Kidney (tissue), 14 donors: ENCODE measurements around the gene COL26A1. TPM values are rescaled to one million over a fixed set of nuclear protein-coding genes. Genes with fewer than 3 reads are reported as not detected.

Experiments
- DNase-seq, 5 donors: peaks; one replicate each; pipeline ENCODE4 v3.0.0-alpha.2; 2013 to 2020
- FAIRE-seq: peaks from 2 replicates; lab custom pipeline; 2012; peaks lifted over from hg19 to GRCh38; lab: Jason Lieb, UNC
- H3K27ac ChIP-seq, 2 donors: one replicate each; pipeline ENCODE4 v1.7.0; 2013; ENCODE audit warnings: low read depth in 2 of 2, low read length in 2 of 2, inconsistent platforms in 1 of 2
- H3K27me3 ChIP-seq: one replicate; pipeline ENCODE4 v1.7.1; 2013; ENCODE audit warnings: low read length, inconsistent platforms; ENCODE audit not compliant: control insufficient read depth, insufficient read depth
- H3K36me3 ChIP-seq, 3 donors: one replicate each; pipeline versions ENCODE4 v1.7.0 to v1.7.1; 2013; ENCODE audit warnings: low read length in 3 of 3, control low read depth in 1 of 3, inconsistent platforms in 1 of 3; ENCODE audit not compliant: insufficient read depth in 3 of 3, control insufficient read depth in 2 of 3
- H3K4me1 ChIP-seq, 3 donors: one replicate each; pipeline versions ENCODE4 v1.7.0 to v1.7.1; 2013; ENCODE audit warnings: low read length in 3 of 3, inconsistent platforms in 1 of 3, low read depth in 1 of 3; ENCODE audit not compliant: control insufficient read depth in 2 of 3, insufficient read depth in 2 of 3
- H3K4me3 ChIP-seq, 3 donors: one replicate each; pipeline versions ENCODE4 v1.7.0 to v1.8.1; 2013; ENCODE audit warnings: low read length in 3 of 3, control low read depth in 1 of 3, inconsistent platforms in 1 of 3
- H3K9ac ChIP-seq, 3 donors: one replicate each; pipeline versions ENCODE4 v1.7.0 to v1.7.1; 2013; ENCODE audit warnings: low read length in 3 of 3, control low read depth in 1 of 3, inconsistent platforms in 1 of 3
- H3K9me3 ChIP-seq, 3 donors: one replicate each; pipeline versions ENCODE4 v1.7.0 to v1.7.1; 2013; ENCODE audit warnings: low read length in 3 of 3, control low read depth in 1 of 3, inconsistent platforms in 1 of 3; ENCODE audit not compliant: control insufficient read depth in 2 of 3, insufficient read depth in 1 of 3
- intact Hi-C: fragments of 100-400 bp; cut with DNase I; formaldehyde crosslinking; loops from one replicate; pipeline ENCODE4 v1.11.1; 2022
- polyA plus RNA-seq: library from polyadenylated mRNA; stranded (reverse); fragments of 350-450 nt; fragmentation: Illumina TruSeq; extraction: RNeasy Lipid Tissue Mini Kit (QIAGEN cat#74804); gene quantifications from one replicate; pipeline ENCODE4 v1.2.3, GENCODE V29; 2014; ENCODE audit warnings: low read depth, low replicate concordance; ENCODE audit not compliant: insufficient read depth
- total RNA-seq: library from RNA; stranded (reverse); fragmentation: NEBNext Ultra II Directional; extraction: Animal tissue kit (Norgen Biotek cat#: 25700); gene quantifications from one replicate; pipeline ENCODE4 v1.2.1, GENCODE V29; 2021
- TF ChIP-seq, protein P1 (sequence below): IDR thresholded peaks from 3 replicates; pipeline ENCODE4 v1.5.1; 2012; ENCODE audit warnings: mild to moderate bottlenecking, moderate library complexity, borderline replicate concordance; ENCODE audit not compliant: insufficient read depth; ENCODE audit errors: extremely low read depth
- donor health status: control.
- donor health status: control.
- donor health status: control.
- donor health status: control.
- donor health status: control.
- donor health status: DM: yes; HTN: yes; CAD: no.
- donor health status: Normal renal cell carcinoma (clear cell type).

The COL26A1 gene
- total and polyA plus RNA-seq, 2 donors from 2014 or later: 1.2 to 3.5 TPM

DNA sequence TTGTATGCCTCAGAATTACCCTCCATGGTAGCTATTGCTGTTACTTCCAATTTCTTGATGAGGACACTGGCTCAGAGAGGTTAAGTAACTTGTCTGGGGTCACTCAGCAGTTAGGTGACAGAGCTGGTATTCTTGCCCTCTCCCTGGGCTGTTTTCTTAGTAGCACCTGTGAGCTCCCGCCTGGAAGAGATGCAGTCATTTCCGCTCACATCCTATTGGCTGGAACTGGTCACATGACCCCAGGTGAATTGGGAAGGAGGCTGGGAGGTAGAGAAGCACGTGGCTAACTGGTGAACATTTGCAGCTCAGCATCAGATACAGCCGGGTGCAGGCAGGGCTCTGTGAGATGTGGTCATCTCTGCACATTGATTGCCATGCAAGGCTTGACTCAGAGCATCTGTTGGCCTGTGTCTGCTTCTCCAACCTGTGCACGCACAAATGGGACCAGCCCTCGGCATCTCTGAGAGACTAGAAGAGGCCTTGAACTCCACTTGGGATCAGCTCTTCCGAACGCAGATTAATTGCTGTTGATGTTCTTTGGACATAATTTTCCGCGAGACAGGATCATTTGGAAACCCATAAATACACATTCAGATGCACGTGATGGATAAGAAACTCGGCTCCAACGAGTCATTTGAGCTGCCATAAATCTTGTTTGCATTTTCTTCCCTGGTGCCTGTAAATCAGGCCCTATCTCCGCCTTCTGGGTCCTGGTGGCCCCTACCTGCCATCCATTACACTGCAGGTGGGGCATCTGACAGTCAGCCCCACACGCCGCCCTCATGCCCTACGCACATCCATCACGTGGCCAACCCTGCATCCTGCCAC, 223.6 kb downstream of the COL26A1 start:
- TF ChIP-seq, protein P1, sequence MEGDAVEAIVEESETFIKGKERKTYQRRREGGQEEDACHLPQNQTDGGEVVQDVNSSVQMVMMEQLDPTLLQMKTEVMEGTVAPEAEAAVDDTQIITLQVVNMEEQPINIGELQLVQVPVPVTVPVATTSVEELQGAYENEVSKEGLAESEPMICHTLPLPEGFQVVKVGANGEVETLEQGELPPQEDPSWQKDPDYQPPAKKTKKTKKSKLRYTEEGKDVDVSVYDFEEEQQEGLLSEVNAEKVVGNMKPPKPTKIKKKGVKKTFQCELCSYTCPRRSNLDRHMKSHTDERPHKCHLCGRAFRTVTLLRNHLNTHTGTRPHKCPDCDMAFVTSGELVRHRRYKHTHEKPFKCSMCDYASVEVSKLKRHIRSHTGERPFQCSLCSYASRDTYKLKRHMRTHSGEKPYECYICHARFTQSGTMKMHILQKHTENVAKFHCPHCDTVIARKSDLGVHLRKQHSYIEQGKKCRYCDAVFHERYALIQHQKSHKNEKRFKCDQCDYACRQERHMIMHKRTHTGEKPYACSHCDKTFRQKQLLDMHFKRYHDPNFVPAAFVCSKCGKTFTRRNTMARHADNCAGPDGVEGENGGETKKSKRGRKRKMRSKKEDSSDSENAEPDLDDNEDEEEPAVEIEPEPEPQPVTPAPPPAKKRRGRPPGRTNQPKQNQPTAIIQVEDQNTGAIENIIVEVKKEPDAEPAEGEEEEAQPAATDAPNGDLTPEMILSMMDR: no peak
- no peaks in the 10 kb centered on the region for H3K36me3 ChIP-seq
- no peaks in the 10 kb centered on the region for H3K4me1 ChIP-seq
- no peak overlapping the region for H3K9ac ChIP-seq
- intact Hi-C loops: no loop called here
- DNase-seq (peak; percentile 32 to 87 (median 78)), FAIRE-seq (no peak)
- no peak overlapping the region for H3K27ac ChIP-seq
- H3K9me3 ChIP-seq: no peaks in the 10 kb centered on the region
- H3K4me3 ChIP-seq: no peak overlapping the region
- no peaks in the 10 kb centered on the region for H3K27me3 ChIP-seq

DNA sequence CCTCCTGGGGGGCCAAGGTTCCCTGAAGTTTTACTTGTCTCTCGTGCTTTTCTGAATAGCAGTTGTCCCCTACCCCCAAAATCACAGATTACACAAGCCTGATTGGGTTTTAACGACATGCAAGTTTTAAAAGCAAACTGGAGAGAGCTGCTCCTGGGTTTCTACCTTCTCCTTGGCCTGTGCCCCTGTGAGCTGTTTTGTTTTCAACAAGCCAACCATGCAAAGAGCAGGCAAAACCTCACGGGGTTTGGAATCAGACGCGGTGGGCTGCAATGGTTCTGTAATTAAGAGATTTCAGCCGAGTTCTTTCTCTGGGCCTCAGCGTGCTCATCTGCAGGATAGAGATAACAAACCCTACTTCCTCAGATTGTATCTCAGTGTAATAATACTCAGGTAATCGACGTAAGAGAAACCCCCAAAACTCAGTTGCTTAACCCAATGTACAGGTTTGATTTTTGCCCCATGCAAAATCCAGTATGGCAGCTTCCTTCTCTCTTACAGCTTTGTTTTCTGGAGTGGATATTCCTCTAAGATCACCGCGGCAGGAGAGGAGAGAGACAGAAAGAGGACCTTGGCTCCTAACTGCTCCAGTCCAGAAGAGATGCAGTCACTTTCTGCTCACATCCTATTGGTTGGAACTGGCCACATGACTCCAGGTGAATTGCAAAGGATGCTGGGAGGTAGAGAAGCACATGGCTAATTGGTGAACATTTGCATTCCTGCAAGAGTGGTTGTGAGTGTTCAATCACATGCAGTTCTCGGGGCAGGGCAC, 224.4 kb downstream of the COL26A1 start:
- no peak overlapping the region for H3K27ac ChIP-seq
- DNase-seq (peak in 3 of 5 donors; percentile 25 to 75 (median 67)), FAIRE-seq (no peak)
- H3K9ac ChIP-seq: no peak overlapping the region
- H3K27me3 ChIP-seq: no peaks in the 10 kb centered on the region
- H3K4me1 ChIP-seq: no peaks in the 10 kb centered on the region
- TF ChIP-seq, protein P1: no peak
- no peaks in the 10 kb centered on the region for H3K9me3 ChIP-seq
- H3K36me3 ChIP-seq: no peaks in the 10 kb centered on the region
- intact Hi-C loops: no loop called here
- H3K4me3 ChIP-seq: no peak overlapping the region

DNA sequence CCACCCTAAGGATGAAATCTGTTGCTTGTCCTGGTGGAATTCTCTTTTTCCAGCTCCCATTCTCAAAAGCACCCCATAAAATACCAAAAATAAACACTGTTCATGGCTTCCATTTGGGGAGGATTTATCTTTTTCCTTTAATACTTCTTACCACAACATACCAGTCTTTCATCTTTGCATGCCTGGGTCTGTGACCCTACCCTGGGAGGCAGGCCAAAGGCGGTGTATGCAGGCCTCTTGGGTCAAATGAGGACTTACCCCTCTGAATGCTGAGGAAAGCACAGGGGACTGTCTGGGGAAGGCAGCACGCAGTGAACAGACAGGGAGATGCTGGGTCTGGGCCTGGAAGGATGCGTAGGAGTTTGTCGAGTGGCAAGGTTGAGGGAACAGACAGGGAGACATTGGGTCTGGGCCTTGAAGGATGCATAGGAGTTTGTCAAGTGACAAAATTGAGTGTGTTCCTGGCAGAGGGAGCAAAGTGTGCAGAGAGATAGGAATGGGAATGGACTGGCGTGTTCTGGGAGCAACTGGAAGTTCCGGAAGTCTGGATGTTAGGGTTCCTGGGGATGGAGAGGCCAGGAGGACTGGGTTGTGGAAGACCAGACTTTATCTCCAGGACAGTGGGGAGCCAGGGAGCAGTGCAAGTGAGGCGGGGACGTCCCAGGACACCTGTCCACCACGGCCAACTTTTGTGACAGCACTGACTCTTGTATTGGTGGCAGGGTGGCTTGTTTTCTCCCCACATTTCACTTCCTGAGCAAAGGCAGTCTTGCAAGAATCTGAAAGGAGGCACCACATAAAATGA, 225.7 kb downstream of the COL26A1 start:
- intact Hi-C loops: no loop called here
- Histone ChIP-seq H3K9me3 (no peaks in the 10 kb centered on the region), H3K9ac (no peak overlapping the region), H3K27ac (no peak overlapping the region), H3K4me1 (no peaks in the 10 kb centered on the region), H3K4me3 (no peak overlapping the region), H3K27me3 (no peaks in the 10 kb centered on the region), H3K36me3 (no peaks in the 10 kb centered on the region)
- TF ChIP-seq, protein P1: no peak
- FAIRE-seq (no peak), DNase-seq (peak in 1 of 5 donors; percentile 27)
